ENCODE data around the gene TTN.
"Not testable (repeated sequence)": the region's sequence is repeated elsewhere in the genome, so short reads cannot be mapped to it uniquely, and the experiment has no call there.

Gene TTN

GRCh38 chr2:178666458-178666857 lies 140.8 kb downstream of the TTN start:
- DNase-seq (ENCODE audit: low spot score): no peak

GRCh38 chr2:178658480-178658879 lies 148.7 kb downstream of the TTN start:
- not testable (repeated sequence) for DNase-seq (ENCODE audit: low spot score)

- DNase-seq (ENCODE audit: low spot score): no peak
These were observed 156.7 kb downstream of the TTN start for GRCh38 chr2:178650554-178650953.

GRCh38 chr2:178644919-178645318 lies 162.3 kb downstream of the TTN start:
- no peak for DNase-seq (ENCODE audit: low spot score)

- DNase-seq (ENCODE audit: low spot score): no peak
These were observed 165.7 kb downstream of the TTN start for GRCh38 chr2:178641498-178641897.

- no peak for DNase-seq (ENCODE audit: low spot score)
These were observed 171.3 kb downstream of the TTN start for GRCh38 chr2:178635897-178636296.

- DNase-seq (ENCODE audit: low spot score): no peak
These were observed 174.5 kb downstream of the TTN start for GRCh38 chr2:178632729-178633128.

GRCh38 chr2:178630581-178630980 lies 176.6 kb downstream of the TTN start:
- DNase-seq (ENCODE audit: low spot score): no peak

- DNase-seq (ENCODE audit: low spot score): no peak
These were observed 177.8 kb downstream of the TTN start for GRCh38 chr2:178629463-178629862.

GRCh38 chr2:178628605-178629004 lies 178.6 kb downstream of the TTN start:
- no peak for DNase-seq (ENCODE audit: low spot score)

GRCh38 chr2:178627401-178627800 lies 179.8 kb downstream of the TTN start:
- DNase-seq (ENCODE audit: low spot score): no peak

GRCh38 chr2:178615969-178616368 lies 191.3 kb downstream of the TTN start:
- DNase-seq (ENCODE audit: low spot score): no peak

GRCh38 chr2:178602901-178603300 lies 204.3 kb downstream of the TTN start:
- DNase-seq (ENCODE audit: low spot score): no peak

GRCh38 chr2:178592655-178593054 lies 214.6 kb downstream of the TTN start:
- no peak for DNase-seq (ENCODE audit: low spot score)

GRCh38 chr2:178589335-178589734 lies 217.9 kb downstream of the TTN start:
- no peak for DNase-seq (ENCODE audit: low spot score)

- no peak for DNase-seq (ENCODE audit: low spot score)
These were observed 222.6 kb downstream of the TTN start for GRCh38 chr2:178584666-178585065.

- no peak for DNase-seq (ENCODE audit: low spot score)
These were observed 228.2 kb downstream of the TTN start for GRCh38 chr2:178579006-178579405.

- no peak for DNase-seq (ENCODE audit: low spot score)
These were observed 232.4 kb downstream of the TTN start for GRCh38 chr2:178574789-178575188.

- DNase-seq (ENCODE audit: low spot score): no peak
These were observed 239.0 kb downstream of the TTN start for GRCh38 chr2:178568227-178568626.

- no peak for DNase-seq (ENCODE audit: low spot score)
These were observed 254.2 kb downstream of the TTN start for GRCh38 chr2:178553047-178553446.

GRCh38 chr2:178550352-178550751 lies 256.9 kb downstream of the TTN start:
- DNase-seq (ENCODE audit: low spot score): no peak

- DNase-seq (ENCODE audit: low spot score): no peak
These were observed 264.7 kb downstream of the TTN start for GRCh38 chr2:178542569-178542968.

GRCh38 chr2:178542161-178542560 lies 265.1 kb downstream of the TTN start:
- DNase-seq (ENCODE audit: low spot score): no peak

GRCh38 chr2:178536037-178536436 lies 271.2 kb downstream of the TTN start:
- no peak for DNase-seq (ENCODE audit: low spot score)

- DNase-seq (ENCODE audit: low spot score): no peak
These were observed 276.1 kb downstream of the TTN start for GRCh38 chr2:178531168-178531567.
